ENCODE data around the gene TEKT3.

Gene TEKT3

GRCh38 chr17:15349119-15349518 lies 7.7 kb upstream of the TEKT3 start:
- DNase-seq: no peak

GRCh38 chr17:15348021-15348420 lies 6.6 kb upstream of the TEKT3 start:
- peak; percentile 22 for DNase-seq

GRCh38 chr17:15346066-15346595 lies 4.7 kb upstream of the TEKT3 start:
- DNase-seq: no peak

- peak; percentile 78 for DNase-seq
Observed at GRCh38 chr17:15343749-15344148, 2.4 kb upstream of the TEKT3 start.

GRCh38 chr17:15342460-15342859 lies 1.1 kb upstream of the TEKT3 start:
- no peak for DNase-seq

- no peak for DNase-seq
Observed at GRCh38 chr17:15341966-15342365, 569 bp upstream of the TEKT3 start.

- no peak for DNase-seq
Observed at GRCh38 chr17:15340966-15341365, 431 bp downstream of the TEKT3 start.

GRCh38 chr17:15335446-15335845 lies 6.0 kb downstream of the TEKT3 start:
- no peak for DNase-seq

- peak; percentile 32 for DNase-seq
Observed at GRCh38 chr17:15334266-15334665, 7.1 kb downstream of the TEKT3 start.

- DNase-seq: no peak
Observed at GRCh38 chr17:15332338-15332737, 9.1 kb downstream of the TEKT3 start.

- no peak for DNase-seq
Observed at GRCh38 chr17:15323131-15323530, 18.3 kb downstream of the TEKT3 start.

GRCh38 chr17:15321556-15322251 lies 19.7 kb downstream of the TEKT3 start:
- peak; percentile 45 for DNase-seq

GRCh38 chr17:15319452-15320010 lies 21.9 kb downstream of the TEKT3 start:
- DNase-seq: no peak

- no peak for DNase-seq
Observed at GRCh38 chr17:15311996-15312395, 29.4 kb downstream of the TEKT3 start.

- no peak for DNase-seq
Observed at GRCh38 chr17:15309793-15310192, 31.6 kb downstream of the TEKT3 start.

GRCh38 chr17:15309236-15309635 lies 32.2 kb downstream of the TEKT3 start:
- DNase-seq: no peak

- DNase-seq: no peak
Observed at GRCh38 chr17:15308758-15309157, 32.6 kb downstream of the TEKT3 start.

- no peak for DNase-seq
Observed at GRCh38 chr17:15307710-15308111, 33.7 kb downstream of the TEKT3 start.

GRCh38 chr17:15303851-15304250 lies 37.5 kb downstream of the TEKT3 start:
- no peak for DNase-seq

- DNase-seq: no peak
Observed at GRCh38 chr17:15303268-15303667, 38.1 kb downstream of the TEKT3 start.

- DNase-seq: no peak
Observed at GRCh38 chr17:15301845-15302244, 39.6 kb downstream of the TEKT3 start.

GRCh38 chr17:15298176-15298575 lies 43.2 kb downstream of the TEKT3 start:
- peak; percentile 71 for DNase-seq

GRCh38 chr17:15293558-15293957 lies 47.8 kb downstream of the TEKT3 start:
- DNase-seq: no peak

GRCh38 chr17:15291674-15292361 lies 49.6 kb downstream of the TEKT3 start:
- DNase-seq: peak; percentile 39

Data from EL (cell line).